Measurements from ENCODE around the gene PELI3.

The PELI3 gene

GRCh38 chr11:66470015-66470414, 3.3 kb downstream of the PELI3 start:
- DNase-seq (ENCODE audit: low read depth), result no peak
- TF ChIP-seq, protein P1, sequence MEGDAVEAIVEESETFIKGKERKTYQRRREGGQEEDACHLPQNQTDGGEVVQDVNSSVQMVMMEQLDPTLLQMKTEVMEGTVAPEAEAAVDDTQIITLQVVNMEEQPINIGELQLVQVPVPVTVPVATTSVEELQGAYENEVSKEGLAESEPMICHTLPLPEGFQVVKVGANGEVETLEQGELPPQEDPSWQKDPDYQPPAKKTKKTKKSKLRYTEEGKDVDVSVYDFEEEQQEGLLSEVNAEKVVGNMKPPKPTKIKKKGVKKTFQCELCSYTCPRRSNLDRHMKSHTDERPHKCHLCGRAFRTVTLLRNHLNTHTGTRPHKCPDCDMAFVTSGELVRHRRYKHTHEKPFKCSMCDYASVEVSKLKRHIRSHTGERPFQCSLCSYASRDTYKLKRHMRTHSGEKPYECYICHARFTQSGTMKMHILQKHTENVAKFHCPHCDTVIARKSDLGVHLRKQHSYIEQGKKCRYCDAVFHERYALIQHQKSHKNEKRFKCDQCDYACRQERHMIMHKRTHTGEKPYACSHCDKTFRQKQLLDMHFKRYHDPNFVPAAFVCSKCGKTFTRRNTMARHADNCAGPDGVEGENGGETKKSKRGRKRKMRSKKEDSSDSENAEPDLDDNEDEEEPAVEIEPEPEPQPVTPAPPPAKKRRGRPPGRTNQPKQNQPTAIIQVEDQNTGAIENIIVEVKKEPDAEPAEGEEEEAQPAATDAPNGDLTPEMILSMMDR (IDR thresholded peaks at IDR 0.05; ENCODE audit: low read length, missing control alignments), result no peak
- no peak overlapping the region for H3K4me3 ChIP-seq (replicated peaks; ENCODE audit: low read depth, low read length)

- TF ChIP-seq, protein P1 (IDR thresholded peaks at IDR 0.05; ENCODE audit: low read length, missing control alignments), result no peak
- no peak for DNase-seq (ENCODE audit: low read depth)
- no peak overlapping the region for H3K4me3 ChIP-seq (replicated peaks; ENCODE audit: low read depth, low read length)
Measured at GRCh38 chr11:66471142-66471541, 4.4 kb downstream of the PELI3 start.

DNA sequence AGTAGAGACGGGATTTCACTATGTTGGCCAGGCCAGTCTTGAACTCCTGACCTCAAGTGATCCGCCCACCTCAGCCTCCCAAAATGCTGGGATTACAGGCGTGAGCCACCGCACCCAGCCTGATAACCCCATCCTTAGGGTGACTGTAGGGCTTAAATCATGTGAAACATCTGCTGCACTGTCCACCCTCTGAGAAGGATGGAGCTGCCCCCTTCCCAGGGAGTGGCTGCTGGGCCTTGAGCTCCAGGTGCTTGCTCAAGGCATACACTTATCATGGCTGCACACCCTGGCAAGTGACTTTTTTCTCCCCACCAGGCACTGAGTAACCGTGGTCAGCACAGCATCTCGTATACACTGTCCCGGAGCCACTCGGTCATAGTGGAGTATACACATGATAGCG, 5.3 kb downstream of the PELI3 start:
- TF ChIP-seq, protein P1 (IDR thresholded peaks at IDR 0.05; ENCODE audit: low read length, missing control alignments), result no peak
- DNase-seq (ENCODE audit: low read depth), result no peak
- no peak overlapping the region for H3K4me3 ChIP-seq (replicated peaks; ENCODE audit: low read depth, low read length)

GRCh38 chr11:66473167-66473566, 6.5 kb downstream of the PELI3 start:
- TF ChIP-seq, protein P1 (IDR thresholded peaks at IDR 0.05; ENCODE audit: low read length, missing control alignments), result no peak
- DNase-seq (ENCODE audit: low read depth), result no peak
- H3K4me3 ChIP-seq (replicated peaks; ENCODE audit: low read depth, low read length), result no peak overlapping the region

DNA sequence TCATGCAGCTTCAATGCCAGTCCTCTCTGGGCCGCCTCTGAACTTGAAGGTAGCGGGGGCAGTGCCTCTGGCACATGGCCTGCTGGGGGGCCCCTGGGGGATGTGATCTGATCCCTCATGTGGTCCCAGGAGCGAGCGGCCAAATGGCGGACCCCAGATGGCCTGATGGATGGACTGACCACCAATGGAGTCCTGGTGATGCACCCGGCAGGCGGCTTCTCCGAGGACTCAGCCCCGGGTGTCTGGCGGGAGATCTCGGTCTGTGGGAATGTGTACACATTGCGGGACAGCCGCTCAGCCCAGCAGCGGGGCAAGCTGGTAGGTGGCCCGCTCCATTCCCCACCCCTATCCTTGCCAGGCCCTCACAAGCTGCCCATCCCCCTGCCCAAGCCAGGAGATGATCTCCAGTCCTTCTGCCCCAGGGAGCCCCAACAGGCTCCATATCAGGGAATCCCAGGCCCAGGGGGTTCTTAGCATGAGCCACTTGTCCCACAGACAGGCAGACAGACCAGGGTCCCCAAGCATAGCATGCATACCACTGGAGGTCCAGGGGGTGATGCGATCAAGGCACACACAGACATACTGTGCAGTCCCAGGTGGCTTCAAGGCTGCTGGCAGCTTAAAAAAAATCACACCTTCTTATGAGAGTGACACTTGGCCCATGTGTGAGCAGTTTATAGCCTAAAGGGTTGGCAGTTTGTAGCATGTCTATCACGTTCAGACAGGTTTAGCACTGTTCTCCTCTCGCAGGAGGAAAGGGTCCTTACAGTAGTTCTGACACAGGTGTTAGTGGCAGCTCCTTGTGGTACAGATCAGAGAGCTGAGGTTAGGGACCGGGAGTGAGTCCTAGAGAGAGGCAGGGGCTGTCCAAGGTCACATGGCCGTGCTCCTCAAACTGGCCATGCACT, 7.2 kb downstream of the PELI3 start:
- no peak for DNase-seq (ENCODE audit: low read depth)
- TF ChIP-seq, protein P1 (IDR thresholded peaks at IDR 0.05; ENCODE audit: low read length, missing control alignments), result no peak
- H3K4me3 ChIP-seq (replicated peaks; ENCODE audit: low read depth, low read length), result no peak overlapping the region

GRCh38 chr11:66475349-66476172, 8.9 kb downstream of the PELI3 start:
- H3K4me3 ChIP-seq (replicated peaks; ENCODE audit: low read depth, low read length), result no peak overlapping the region
- TF ChIP-seq, protein P1 (IDR thresholded peaks at IDR 0.05; ENCODE audit: low read length, missing control alignments), result no peak
- no peak for DNase-seq (ENCODE audit: low read depth)
